HG03103 (cell line): ENCODE results near the gene ZNF740.
"Not testable (repeated sequence)": the region's sequence is repeated elsewhere in the genome, so short reads cannot be mapped to it uniquely, and the experiment has no call there.

Experiments
- ATAC-seq: cut with Tn5 transposase; IDR thresholded peaks from one replicate; pipeline ENCODE4 v1.9.1; 2021; ENCODE audit warnings: low read depth; ENCODE audit not compliant: unreplicated experiment

The ZNF740 gene

GRCh38 chr12:53180220-53180930 lies at the start of gene ZNF740, which contains the start of gene CSAD:
ZNF740 (plus strand) TSS chr12:53180722; CDS start chr12:53181984, 1,262 bp downstream.
CSAD (minus strand) TSS chr12:53180925; CDS start chr12:53173470, 7,455 bp downstream.
- ATAC-seq = peak; percentile 90

- no peak for ATAC-seq
These were observed 48.7 kb upstream of the ZNF740 start for GRCh38 chr12:53131844-53132243.

- ATAC-seq = no peak
These were observed 46.8 kb upstream of the ZNF740 start for GRCh38 chr12:53133722-53134121.

- no peak for ATAC-seq
These were observed 37.2 kb upstream of the ZNF740 start for GRCh38 chr12:53143355-53143754.

- ATAC-seq = no peak
These were observed 34.9 kb upstream of the ZNF740 start for GRCh38 chr12:53145383-53146260.

- ATAC-seq = no peak
These were observed 33.3 kb upstream of the ZNF740 start for GRCh38 chr12:53147181-53147580.

- no peak for ATAC-seq
These were observed 32.9 kb upstream of the ZNF740 start for GRCh38 chr12:53147653-53148052.

- ATAC-seq = no peak
These were observed 29.5 kb upstream of the ZNF740 start for GRCh38 chr12:53151039-53151438.

GRCh38 chr12:53152390-53152789 lies 28.1 kb upstream of the ZNF740 start:
- ATAC-seq = no peak

GRCh38 chr12:53159195-53159839 lies 21.2 kb upstream of the ZNF740 start:
- no peak for ATAC-seq

- ATAC-seq = no peak
These were observed 20.5 kb upstream of the ZNF740 start for GRCh38 chr12:53160000-53160399.

GRCh38 chr12:53160673-53161072 lies 19.8 kb upstream of the ZNF740 start:
- no peak for ATAC-seq

- no peak for ATAC-seq
These were observed 19.2 kb upstream of the ZNF740 start for GRCh38 chr12:53161119-53161911.

- not testable (repeated sequence) for ATAC-seq
These were observed 17.5 kb upstream of the ZNF740 start for GRCh38 chr12:53163008-53163407.

GRCh38 chr12:53166837-53167236 lies 13.7 kb upstream of the ZNF740 start:
- ATAC-seq = no peak

- ATAC-seq = no peak
These were observed 10.9 kb upstream of the ZNF740 start for GRCh38 chr12:53169644-53170043.

GRCh38 chr12:53170215-53170614 lies 10.3 kb upstream of the ZNF740 start:
- ATAC-seq = no peak

GRCh38 chr12:53170876-53171724 lies 9.4 kb upstream of the ZNF740 start:
- no peak for ATAC-seq

- ATAC-seq = no peak
These were observed 8.7 kb upstream of the ZNF740 start for GRCh38 chr12:53171725-53172329.
